Neural cell (in vitro differentiated cells): ENCODE data around the gene HDAC5. TPM values are rescaled to one million over a fixed set of nuclear protein-coding genes. Genes with fewer than 3 reads are reported as not detected.

Source experiments
- H2AFZ ChIP-seq: fragments of 200-600, 300-800 bp; sonication (generic), shearing (Covaris generic); 2 replicates; pipeline ENCODE4 v1.6.0; 2014; ENCODE audit warnings: low read depth, mild to moderate bottlenecking, antibody characterized with exemption, low read length, moderate library complexity
- H3F3A ChIP-seq: fragments of 200-600 bp; shearing (Covaris generic); 2 replicates; pipeline ENCODE4 v1.6.1; 2016; ENCODE audit warnings: mild to moderate bottlenecking, moderate library complexity, mixed read lengths, antibody characterized with exemption, low read length; ENCODE audit not compliant: insufficient read depth, poor library complexity, severe bottlenecking
- H3K27ac ChIP-seq: fragments of 200-600, 300-800 bp; sonication (generic), shearing (Covaris generic); 2 replicates; pipeline ENCODE4 v1.5.1; 2014; ENCODE audit warnings: mild to moderate bottlenecking, low read length, moderate library complexity
- H3K27me3 ChIP-seq: fragments of 300-800, 200-600 bp; sonication (generic), shearing (Covaris generic); 2 replicates; pipeline ENCODE4 v1.6.0; 2014; ENCODE audit warnings: mild to moderate bottlenecking, low read depth, low read length, moderate library complexity; ENCODE audit not compliant: insufficient read depth
- H3K36me3 ChIP-seq: fragments of 300-800, 200-600 bp; sonication (generic), shearing (Covaris generic); 2 replicates; pipeline ENCODE4 v1.5.1; 2014; ENCODE audit warnings: mild to moderate bottlenecking, antibody characterized with exemption, low read length, moderate library complexity; ENCODE audit not compliant: insufficient read depth
- H3K4me2 ChIP-seq: fragments of 300-800, 200-600 bp; sonication (generic), shearing (Covaris generic); 2 replicates; pipeline ENCODE4 v1.6.0; 2014; ENCODE audit warnings: mild to moderate bottlenecking, low read length
- H3K4me3 ChIP-seq: fragments of 300-800, 200-600 bp; sonication (generic), shearing (Covaris generic); 2 replicates; pipeline ENCODE4 v1.5.1; 2014; ENCODE audit warnings: mild to moderate bottlenecking, low read length, moderate library complexity
- H3K79me2 ChIP-seq: fragments of 200-600 bp; shearing (Covaris generic); replicated peaks from 2 replicates; pipeline ENCODE4 v1.6.0; 2014; ENCODE audit warnings: mild to moderate bottlenecking, low read length, moderate library complexity; ENCODE audit not compliant: insufficient read depth
- H3K9ac ChIP-seq: fragments of 300-800, 200-600 bp; sonication (generic), shearing (Covaris generic); 2 replicates; pipeline ENCODE4 v1.6.1; 2016; ENCODE audit warnings: mild to moderate bottlenecking, low read length, mixed read lengths
- H3K9me2 ChIP-seq: fragments of 200-600 bp; shearing (Covaris generic); 2 replicates; pipeline ENCODE4 v1.6.1; 2016; ENCODE audit warnings: mild to moderate bottlenecking, low read length, mixed read lengths; ENCODE audit not compliant: insufficient read depth
- H3K9me3 ChIP-seq: fragments of 200-600, 300-800 bp; sonication (generic), shearing (Covaris generic); 2 replicates; pipeline ENCODE4 v1.6.1; 2016; ENCODE audit warnings: mild to moderate bottlenecking, mixed run types, low read length, moderate library complexity, mixed read lengths
- H4K20me1 ChIP-seq: fragments of 200-600 bp; shearing (Covaris generic); 2 replicates; pipeline ENCODE4 v1.6.1; 2016; ENCODE audit warnings: mild to moderate bottlenecking, mixed run types; ENCODE audit not compliant: insufficient read depth
- EZH2 ChIP-seq: fragments of 200-600, 300-800 bp; shearing (Covaris generic), sonication (generic); IDR thresholded peaks from 2 replicates; pipeline ENCODE4 v1.6.1; 2014; ENCODE audit warnings: antibody characterized with exemption, low read length, borderline replicate concordance, mild to moderate bottlenecking; ENCODE audit not compliant: insufficient read depth, poor library complexity, severe bottlenecking
- POLR2AphosphoS5 ChIP-seq: IDR thresholded peaks from 2 replicates; pipeline ENCODE4 v1.6.1; 2012
- RAD21 ChIP-seq: fragments of 450-650 bp; conservative IDR thresholded peaks from 2 replicates; pipeline ENCODE4 v1.6.1; 2014; ENCODE audit warnings: antibody characterized with exemption, mild to moderate bottlenecking, moderate library complexity
- REST ChIP-seq: IDR thresholded peaks from 2 replicates; pipeline ENCODE4 v1.6.1; 2012; ENCODE audit warnings: borderline replicate concordance
- TAF1 ChIP-seq: IDR thresholded peaks from 2 replicates; pipeline ENCODE4 v1.6.1; 2012; ENCODE audit warnings: low read depth
- polyA plus RNA-seq: library from polyadenylated mRNA; depleted of rRNA; stranded (reverse); fragments of >200 nt; gene quantifications from 2 replicates; pipeline ENCODE4 v1.2.3, GENCODE V29; 2014
- TF ChIP-seq, protein P1 (sequence below): fragments of 450-650 bp; IDR thresholded peaks from 2 replicates; pipeline ENCODE4 v1.5.1; 2014; ENCODE audit warnings: antibody characterized with exemption, mild to moderate bottlenecking, moderate library complexity; ENCODE audit not compliant: poor library complexity, severe bottlenecking

Gene HDAC5
- polyA plus RNA-seq, 1 donor from 2014 or later = 97.8 TPM

DNA sequence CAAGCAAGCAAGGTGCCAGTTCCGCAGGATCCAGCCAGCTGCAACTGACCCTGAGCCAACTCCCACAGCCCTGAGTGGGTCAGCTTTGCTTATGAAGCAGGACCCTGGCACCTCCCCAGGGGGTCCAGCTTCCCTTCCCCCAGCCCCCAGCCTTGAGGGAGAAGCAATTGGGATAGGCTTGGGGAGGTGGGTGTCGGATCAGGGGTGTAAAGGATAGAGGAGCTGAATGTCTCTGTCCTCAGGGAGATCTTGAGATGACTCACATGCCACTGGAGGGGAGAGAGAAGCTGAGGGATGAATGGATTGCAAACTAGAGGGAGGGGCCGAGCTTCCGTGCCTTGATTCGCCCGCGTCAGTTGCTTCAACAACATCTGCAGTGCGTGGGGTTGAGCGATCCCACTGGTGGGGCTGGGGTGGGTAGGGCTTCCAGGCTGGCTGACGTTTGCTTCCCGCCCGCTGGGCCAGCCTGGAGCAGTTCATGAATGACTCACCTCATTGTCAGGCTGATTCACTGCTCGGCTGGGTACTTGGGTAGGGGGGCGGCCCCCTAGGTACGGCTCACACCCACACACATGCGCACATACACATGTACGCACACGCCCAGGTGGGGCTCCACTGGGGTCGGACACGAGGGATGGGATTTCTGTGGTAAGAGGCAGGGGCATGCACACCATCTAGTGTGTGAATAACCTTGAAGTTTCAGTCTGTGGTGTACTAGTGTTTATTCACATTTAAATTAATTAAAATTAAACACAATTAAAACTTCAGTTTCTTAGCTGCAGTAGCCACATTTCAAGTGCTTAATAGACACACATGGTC lies 14.7 kb upstream of the HDAC5 start:
- Histone ChIP-seq H3K27me3 (no peaks in the 10 kb centered on the region), H3K79me2 (no peaks in the 10 kb centered on the region), H3K9me2 (no peaks in the 10 kb centered on the region), H3F3A (no peaks in the 10 kb centered on the region), H2AFZ (no peak overlapping the region), H3K36me3 (no peaks in the 10 kb centered on the region), H3K4me3 (no peak overlapping the region), H3K4me2 (no peak overlapping the region), H3K27ac (no peak overlapping the region), H3K9me3 (no peaks in the 10 kb centered on the region), H4K20me1 (no peaks in the 10 kb centered on the region), H3K9ac (peak overlapping the region; percentile 9)
- TF ChIP-seq POLR2AphosphoS5 (no peak), RAD21 (no peak), REST (no peak), TAF1 (no peak)

GRCh38 chr17:44134752-44135568 lies 11.5 kb upstream of the HDAC5 start:
- H2AFZ ChIP-seq = no peak overlapping the region

More at GRCh38 chr17:44134752-44135568, 11.5 kb upstream of the HDAC5 start:
- Histone ChIP-seq H3K79me2 (no peaks in the 10 kb centered on the region), H4K20me1 (no peaks in the 10 kb centered on the region), H3K9me2 (no peaks in the 10 kb centered on the region), H3K9me3 (no peaks in the 10 kb centered on the region), H3K27ac (no peak overlapping the region), H3K36me3 (no peaks in the 10 kb centered on the region), H3K27me3 (no peaks in the 10 kb centered on the region), H3K9ac (no peak overlapping the region), H3K4me2 (no peak overlapping the region), H3K4me3 (no peak overlapping the region), H3F3A (no peaks in the 10 kb centered on the region)
- TF ChIP-seq REST = no peak
- no peak for TF ChIP-seq EZH2
- TF ChIP-seq, protein P1, sequence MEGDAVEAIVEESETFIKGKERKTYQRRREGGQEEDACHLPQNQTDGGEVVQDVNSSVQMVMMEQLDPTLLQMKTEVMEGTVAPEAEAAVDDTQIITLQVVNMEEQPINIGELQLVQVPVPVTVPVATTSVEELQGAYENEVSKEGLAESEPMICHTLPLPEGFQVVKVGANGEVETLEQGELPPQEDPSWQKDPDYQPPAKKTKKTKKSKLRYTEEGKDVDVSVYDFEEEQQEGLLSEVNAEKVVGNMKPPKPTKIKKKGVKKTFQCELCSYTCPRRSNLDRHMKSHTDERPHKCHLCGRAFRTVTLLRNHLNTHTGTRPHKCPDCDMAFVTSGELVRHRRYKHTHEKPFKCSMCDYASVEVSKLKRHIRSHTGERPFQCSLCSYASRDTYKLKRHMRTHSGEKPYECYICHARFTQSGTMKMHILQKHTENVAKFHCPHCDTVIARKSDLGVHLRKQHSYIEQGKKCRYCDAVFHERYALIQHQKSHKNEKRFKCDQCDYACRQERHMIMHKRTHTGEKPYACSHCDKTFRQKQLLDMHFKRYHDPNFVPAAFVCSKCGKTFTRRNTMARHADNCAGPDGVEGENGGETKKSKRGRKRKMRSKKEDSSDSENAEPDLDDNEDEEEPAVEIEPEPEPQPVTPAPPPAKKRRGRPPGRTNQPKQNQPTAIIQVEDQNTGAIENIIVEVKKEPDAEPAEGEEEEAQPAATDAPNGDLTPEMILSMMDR = no peak
